Lower lobe of right lung (tissue), 2 donors: Measurements from ENCODE around the gene PHKB. TPM values are rescaled to one million over a fixed set of nuclear protein-coding genes. Genes with fewer than 3 reads are reported as not detected.
A peak's percentile ranks its signal among the peaks of the same experiment; 100 is the strongest.

ENCODE experiments used
- ATAC-seq, 2 donors: fragments of 200-7000 bp; cut with Tn5 transposase; one replicate each; pipeline ENCODE4 v1.9.1; 2020 to 2022; ENCODE audit warnings: mild to moderate bottlenecking in 2 of 2, moderate library complexity in 2 of 2
- DNase-seq: peaks from one replicate; pipeline ENCODE4 v3.0.0-alpha.2; 2020
- H3K27ac ChIP-seq: fragments of 200-600 bp; one replicate; pipeline ENCODE4 v1.8.0; 2022
- H3K27me3 ChIP-seq: fragments of 200-600 bp; one replicate; pipeline ENCODE4 v1.8.0; 2022; ENCODE audit warnings: low read depth
- H3K36me3 ChIP-seq: fragments of 200-600 bp; one replicate; pipeline ENCODE4 v1.8.0; 2022; ENCODE audit warnings: mild to moderate bottlenecking
- H3K4me1 ChIP-seq: fragments of 200-600 bp; one replicate; pipeline ENCODE4 v1.8.0; 2022
- H3K4me3 ChIP-seq: fragments of 200-600 bp; one replicate; pipeline ENCODE4 v1.8.0; 2022; ENCODE audit warnings: mild to moderate bottlenecking
- H3K9me3 ChIP-seq: fragments of 200-600 bp; one replicate; pipeline ENCODE4 v1.8.0; 2022
- intact Hi-C: fragments of 100-400 bp; cut with DNase I; formaldehyde crosslinking; loops from one replicate; pipeline ENCODE4 v1.11.0; 2022
- total RNA-seq: library from RNA; stranded (reverse); fragmentation: NEBNext Ultra II Directional; extraction: Animal tissue kit (Norgen Biotek cat#: 25700); gene quantifications from one replicate; pipeline ENCODE4 v1.2.1, GENCODE V29; 2021
- TF ChIP-seq, protein P1 (sequence below): fragments of 200-600 bp; IDR thresholded peaks from one replicate; pipeline ENCODE4 v1.8.0; 2022; ENCODE audit warnings: antibody characterized with exemption, mild to moderate bottlenecking
- donor health status: DM: no; HTN: yes; CAD: no; lungs with severe emphysema.

PHKB gene
- total RNA-seq, 1 donor from 2014 or later = 95.1 TPM

DNA sequence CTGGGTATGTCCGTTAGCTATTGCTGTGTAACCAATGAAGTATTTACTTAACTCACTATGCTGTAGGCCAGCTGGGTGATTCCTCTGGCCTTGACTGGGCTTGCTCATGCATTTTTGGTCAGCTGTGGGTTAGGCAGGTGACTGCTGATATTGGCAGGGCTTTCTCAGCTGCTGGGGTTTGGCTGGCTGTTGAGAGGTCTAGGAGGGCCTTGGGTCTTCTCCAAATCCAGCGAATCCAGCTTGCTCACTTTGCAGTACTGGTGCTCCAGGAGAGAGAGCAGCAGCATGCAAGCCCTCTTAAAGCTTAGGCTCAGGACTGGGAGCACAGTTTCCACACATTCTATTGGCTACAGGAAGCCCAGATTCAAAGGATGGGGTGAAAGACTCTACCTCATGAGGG, 270.1 kb downstream of the PHKB start:
- TF ChIP-seq, protein P1, sequence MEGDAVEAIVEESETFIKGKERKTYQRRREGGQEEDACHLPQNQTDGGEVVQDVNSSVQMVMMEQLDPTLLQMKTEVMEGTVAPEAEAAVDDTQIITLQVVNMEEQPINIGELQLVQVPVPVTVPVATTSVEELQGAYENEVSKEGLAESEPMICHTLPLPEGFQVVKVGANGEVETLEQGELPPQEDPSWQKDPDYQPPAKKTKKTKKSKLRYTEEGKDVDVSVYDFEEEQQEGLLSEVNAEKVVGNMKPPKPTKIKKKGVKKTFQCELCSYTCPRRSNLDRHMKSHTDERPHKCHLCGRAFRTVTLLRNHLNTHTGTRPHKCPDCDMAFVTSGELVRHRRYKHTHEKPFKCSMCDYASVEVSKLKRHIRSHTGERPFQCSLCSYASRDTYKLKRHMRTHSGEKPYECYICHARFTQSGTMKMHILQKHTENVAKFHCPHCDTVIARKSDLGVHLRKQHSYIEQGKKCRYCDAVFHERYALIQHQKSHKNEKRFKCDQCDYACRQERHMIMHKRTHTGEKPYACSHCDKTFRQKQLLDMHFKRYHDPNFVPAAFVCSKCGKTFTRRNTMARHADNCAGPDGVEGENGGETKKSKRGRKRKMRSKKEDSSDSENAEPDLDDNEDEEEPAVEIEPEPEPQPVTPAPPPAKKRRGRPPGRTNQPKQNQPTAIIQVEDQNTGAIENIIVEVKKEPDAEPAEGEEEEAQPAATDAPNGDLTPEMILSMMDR = no peak
- Histone ChIP-seq H3K4me3 (no peak overlapping the region), H3K27ac (no peak overlapping the region), H3K4me1 (no peaks in the 10 kb centered on the region), H3K36me3 (no peaks in the 10 kb centered on the region), H3K9me3 (no peaks in the 10 kb centered on the region), H3K27me3 (no peaks in the 10 kb centered on the region)
- ATAC-seq (no peak), DNase-seq (no peak)
- intact Hi-C loops = no loop called here

DNA sequence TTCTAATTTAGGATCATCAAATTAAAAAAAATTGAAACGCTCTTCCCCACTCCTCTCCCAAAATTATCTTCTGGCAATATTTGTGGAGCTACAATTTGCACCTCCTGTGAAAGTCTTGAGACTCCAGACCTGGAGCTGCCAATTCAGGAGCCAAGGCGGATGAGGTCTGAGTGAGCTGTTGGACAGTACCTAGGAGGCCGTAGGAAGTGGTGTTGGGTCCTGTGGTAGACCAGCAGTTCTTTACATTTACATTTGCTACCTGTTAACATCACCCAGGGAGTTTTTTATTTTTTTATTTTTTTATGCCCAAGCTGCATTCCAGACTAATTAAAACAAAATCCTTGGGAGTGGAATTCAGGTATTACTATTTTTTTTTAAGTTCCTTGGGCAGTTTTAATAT, 271.0 kb downstream of the PHKB start:
- Histone ChIP-seq H3K4me1 (no peaks in the 10 kb centered on the region), H3K9me3 (no peaks in the 10 kb centered on the region), H3K4me3 (no peak overlapping the region), H3K27ac (no peak overlapping the region), H3K36me3 (no peaks in the 10 kb centered on the region), H3K27me3 (no peaks in the 10 kb centered on the region)
- TF ChIP-seq, protein P1 = no peak
- no peak for ATAC-seq
- DNase-seq = no peak
- intact Hi-C loops = no loop called here

DNA sequence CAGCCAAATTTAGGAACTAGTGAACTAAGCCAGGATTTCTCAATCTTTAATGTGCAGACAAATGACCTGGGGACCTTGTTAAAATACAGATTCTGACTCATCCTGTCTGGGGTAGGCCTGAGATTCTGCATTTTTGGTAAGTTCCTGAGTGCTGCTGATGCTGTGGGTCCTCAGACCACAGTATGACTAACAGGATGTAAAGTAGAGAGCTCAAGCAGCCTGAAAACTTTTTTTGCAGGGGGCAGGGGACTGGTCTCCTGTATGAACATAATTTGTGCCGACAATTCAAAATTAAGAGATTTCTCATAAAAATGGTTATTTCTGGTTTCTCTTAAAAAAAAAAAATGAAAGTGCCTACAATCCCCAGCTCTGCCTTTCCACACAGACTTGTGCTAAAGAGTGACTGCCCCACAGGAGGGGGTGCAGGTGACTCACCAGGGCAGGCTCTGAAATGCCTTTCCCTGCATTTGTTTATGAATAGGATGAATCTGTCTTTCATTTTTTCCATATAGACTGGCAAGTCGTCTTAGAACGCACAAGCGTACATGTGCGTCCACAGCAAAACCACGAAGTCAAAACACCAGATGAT, 271.5 kb downstream of the PHKB start:
- ATAC-seq = no peak
- TF ChIP-seq, protein P1 = no peak
- DNase-seq = no peak
- intact Hi-C loops = no loop called here
- Histone ChIP-seq H3K4me3 (no peak overlapping the region), H3K27ac (no peak overlapping the region), H3K36me3 (no peaks in the 10 kb centered on the region), H3K27me3 (no peaks in the 10 kb centered on the region), H3K9me3 (no peaks in the 10 kb centered on the region), H3K4me1 (no peaks in the 10 kb centered on the region)

DNA sequence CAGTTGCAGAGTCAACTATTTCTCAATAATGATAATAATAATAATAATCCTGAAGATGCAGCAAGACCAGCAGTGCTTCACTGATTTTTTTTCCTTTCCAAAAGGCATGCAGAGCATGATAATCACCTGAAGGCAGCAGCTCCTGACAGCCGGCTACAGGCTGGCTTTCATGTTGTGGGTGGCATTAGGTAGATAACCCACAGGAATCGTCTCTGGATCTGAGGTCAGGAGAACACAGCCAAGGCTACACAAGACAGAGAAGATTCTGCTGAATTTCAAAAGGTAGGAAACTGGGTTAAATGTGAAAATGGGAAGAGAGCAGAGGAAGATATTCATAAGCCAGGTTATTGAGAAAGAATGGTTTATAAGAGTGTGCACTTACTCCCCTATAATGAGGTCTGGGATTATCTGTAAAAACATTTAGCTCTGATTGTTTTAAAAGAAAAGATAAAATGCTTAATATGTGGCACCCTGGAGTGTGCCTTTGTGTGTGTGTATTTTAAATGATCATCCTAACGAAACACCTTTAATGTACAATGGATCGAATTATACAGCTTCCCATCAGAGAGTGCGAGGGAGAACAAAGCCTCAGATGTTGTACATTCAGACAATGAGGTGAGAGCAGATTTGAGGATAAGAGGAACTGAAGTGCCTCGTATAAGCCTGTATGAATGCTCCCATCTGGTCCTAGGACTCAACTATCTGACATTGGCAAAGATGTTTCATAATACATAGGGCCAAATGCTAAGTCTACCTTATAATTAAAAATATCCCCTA, 273.1 kb downstream of the PHKB start:
- no peaks in the 10 kb centered on the region for H3K4me1 ChIP-seq
- H3K9me3 ChIP-seq = no peaks in the 10 kb centered on the region
- H3K27me3 ChIP-seq = no peaks in the 10 kb centered on the region
- H3K4me3 ChIP-seq = no peak overlapping the region
- TF ChIP-seq, protein P1 = no peak
- intact Hi-C loops = no loop called here
- H3K27ac ChIP-seq = no peak overlapping the region
- no peak for ATAC-seq
- no peak for DNase-seq
- no peaks in the 10 kb centered on the region for H3K36me3 ChIP-seq

DNA sequence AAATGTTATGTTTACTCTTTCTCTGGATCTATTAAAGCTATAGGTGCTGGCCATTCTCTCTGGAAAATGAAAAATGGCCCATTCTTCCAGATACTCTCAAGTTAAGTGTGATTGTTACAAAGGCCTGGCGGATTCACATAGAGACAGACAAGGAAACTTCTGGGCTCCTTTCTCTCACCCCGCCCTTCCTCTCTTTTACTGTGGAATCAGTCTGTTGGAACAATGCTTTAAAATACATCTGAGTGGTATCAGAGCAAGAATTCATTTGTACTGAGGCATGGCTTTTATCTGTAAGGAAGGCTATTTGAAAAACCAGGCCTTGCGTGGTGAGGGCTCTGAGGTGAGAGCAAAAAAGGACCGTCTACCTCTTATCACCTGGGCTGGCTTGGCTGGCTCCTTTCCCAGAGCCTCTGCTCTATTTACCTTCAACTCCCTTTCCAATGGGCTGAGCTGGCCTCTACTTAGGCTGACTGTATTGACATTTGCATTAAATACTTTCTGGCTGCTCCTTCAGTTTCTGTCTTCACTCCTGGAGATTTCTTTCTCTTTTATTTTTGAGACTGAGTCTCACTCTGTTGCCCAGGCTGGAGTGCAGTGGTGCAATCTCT, 274.0 kb downstream of the PHKB start:
- TF ChIP-seq, protein P1 = no peak
- H3K9me3 ChIP-seq = no peaks in the 10 kb centered on the region
- peak; percentile 90 to 98 for ATAC-seq
- no peak overlapping the region for H3K27ac ChIP-seq
- no peaks in the 10 kb centered on the region for H3K27me3 ChIP-seq
- no peak overlapping the region for H3K4me3 ChIP-seq
- no peaks in the 10 kb centered on the region for H3K4me1 ChIP-seq
- intact Hi-C loops = no loop called here
- H3K36me3 ChIP-seq = no peaks in the 10 kb centered on the region
- peak; percentile 73 for DNase-seq
